ENCODE results near the gene FGFR2.

DNA sequence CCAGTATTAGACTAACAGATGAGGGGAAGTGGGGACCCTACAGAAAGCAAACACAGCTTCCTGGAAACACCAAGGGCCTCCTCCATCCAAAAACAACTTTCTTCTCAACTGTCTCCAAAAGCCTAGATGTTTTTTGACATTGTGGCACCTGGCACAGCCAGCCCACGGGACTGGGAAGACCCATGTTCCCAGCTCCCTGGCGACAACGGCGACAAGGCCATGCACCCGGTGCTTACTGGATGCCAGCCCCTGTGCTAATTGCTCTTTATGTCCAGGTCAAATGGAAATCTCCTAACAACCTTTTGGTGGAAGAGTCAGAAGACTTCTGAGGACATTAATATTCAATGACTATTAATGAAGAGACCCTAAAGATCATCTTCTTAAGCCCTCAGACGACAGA, 7.1 kb downstream of the FGFR2 start:
- TF ChIP-seq, protein P1, sequence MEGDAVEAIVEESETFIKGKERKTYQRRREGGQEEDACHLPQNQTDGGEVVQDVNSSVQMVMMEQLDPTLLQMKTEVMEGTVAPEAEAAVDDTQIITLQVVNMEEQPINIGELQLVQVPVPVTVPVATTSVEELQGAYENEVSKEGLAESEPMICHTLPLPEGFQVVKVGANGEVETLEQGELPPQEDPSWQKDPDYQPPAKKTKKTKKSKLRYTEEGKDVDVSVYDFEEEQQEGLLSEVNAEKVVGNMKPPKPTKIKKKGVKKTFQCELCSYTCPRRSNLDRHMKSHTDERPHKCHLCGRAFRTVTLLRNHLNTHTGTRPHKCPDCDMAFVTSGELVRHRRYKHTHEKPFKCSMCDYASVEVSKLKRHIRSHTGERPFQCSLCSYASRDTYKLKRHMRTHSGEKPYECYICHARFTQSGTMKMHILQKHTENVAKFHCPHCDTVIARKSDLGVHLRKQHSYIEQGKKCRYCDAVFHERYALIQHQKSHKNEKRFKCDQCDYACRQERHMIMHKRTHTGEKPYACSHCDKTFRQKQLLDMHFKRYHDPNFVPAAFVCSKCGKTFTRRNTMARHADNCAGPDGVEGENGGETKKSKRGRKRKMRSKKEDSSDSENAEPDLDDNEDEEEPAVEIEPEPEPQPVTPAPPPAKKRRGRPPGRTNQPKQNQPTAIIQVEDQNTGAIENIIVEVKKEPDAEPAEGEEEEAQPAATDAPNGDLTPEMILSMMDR (IDR thresholded peaks at IDR 0.05), result no peak
- no peak for TF ChIP-seq POLR2A (IDR thresholded peaks at IDR 0.05)
